GM19023 (cell line): ENCODE results near the gene CRYL1.
"Not testable (repeated sequence)": the region's sequence is repeated elsewhere in the genome, so short reads cannot be mapped to it uniquely, and the experiment has no call there.

Source experiments
- ATAC-seq: cut with Tn5 transposase; IDR thresholded peaks from one replicate; pipeline ENCODE4 v1.9.1; 2021; ENCODE audit warnings: mild to moderate bottlenecking, moderate library complexity; ENCODE audit not compliant: unreplicated experiment

CRYL1 gene

DNA sequence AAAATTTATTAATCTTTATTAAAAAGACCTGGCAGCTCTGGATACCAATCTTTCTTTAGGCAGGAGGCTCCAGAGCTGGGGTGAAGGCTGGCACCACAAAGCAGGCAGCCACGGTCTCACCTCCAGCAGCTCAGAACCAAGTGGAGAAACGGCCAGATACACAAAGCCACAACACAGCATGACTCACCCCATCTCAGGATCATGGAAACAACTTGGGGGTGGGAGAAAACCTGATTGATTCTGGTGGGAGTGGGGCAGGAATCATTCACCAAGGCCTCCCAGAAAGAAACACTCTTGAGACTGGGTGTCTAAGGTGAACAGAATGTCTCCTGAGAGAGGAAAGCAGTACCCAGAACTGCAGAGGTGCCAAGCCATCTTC lies 64.2 kb downstream of the CRYL1 start:
- no peak for ATAC-seq

GRCh38 chr13:20460761-20461160 lies 64.9 kb downstream of the CRYL1 start:
- ATAC-seq = no peak

- no peak for ATAC-seq
Observed at GRCh38 chr13:20457670-20458069, 68.0 kb downstream of the CRYL1 start.

DNA sequence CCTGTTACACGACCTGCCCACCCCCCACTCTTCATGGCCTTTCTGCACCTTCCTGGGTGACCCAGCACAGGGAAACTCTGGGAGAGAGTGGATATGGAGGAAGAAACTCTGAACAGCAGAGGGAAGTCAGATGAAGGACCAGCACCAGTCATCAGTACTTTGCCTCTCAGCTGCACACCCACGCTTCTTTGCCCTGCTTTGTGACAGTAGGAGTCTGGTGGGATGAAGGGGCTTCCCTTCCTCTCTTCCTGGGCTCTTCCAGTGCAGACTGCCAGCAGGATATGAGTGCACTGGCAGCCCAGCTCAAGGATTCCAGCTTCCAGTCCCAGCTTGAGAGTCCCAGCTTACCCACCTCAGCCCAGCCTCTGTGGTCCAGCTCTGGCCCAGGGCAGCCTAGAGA lies 68.9 kb downstream of the CRYL1 start:
- ATAC-seq = no peak

GRCh38 chr13:20451397-20451796 lies 74.3 kb downstream of the CRYL1 start:
- ATAC-seq = no peak

GRCh38 chr13:20448470-20448869 lies 77.2 kb downstream of the CRYL1 start:
- no peak for ATAC-seq

DNA sequence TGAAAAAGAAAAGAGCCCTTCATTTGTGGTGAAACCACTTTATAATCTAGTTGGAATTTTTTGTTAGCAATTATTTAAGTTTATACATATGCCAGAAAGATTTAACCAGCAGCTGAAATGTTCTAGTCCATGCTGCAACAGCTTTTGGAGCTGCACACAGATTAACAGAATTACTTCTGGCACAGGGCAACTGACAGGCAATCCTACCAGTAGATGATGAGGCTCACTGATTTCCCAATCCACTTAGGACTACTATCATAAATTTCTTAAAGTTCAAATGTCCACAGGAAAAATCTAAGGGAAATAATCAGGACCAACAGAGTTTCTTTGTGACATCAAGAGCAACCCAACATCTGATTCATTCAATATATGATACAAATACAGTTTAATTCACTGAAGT lies 78.8 kb downstream of the CRYL1 start:
- ATAC-seq = no peak

- no peak for ATAC-seq
Observed at GRCh38 chr13:20446405-20446804, 79.3 kb downstream of the CRYL1 start.

- no peak for ATAC-seq
Observed at GRCh38 chr13:20442798-20443381, 82.8 kb downstream of the CRYL1 start.

DNA sequence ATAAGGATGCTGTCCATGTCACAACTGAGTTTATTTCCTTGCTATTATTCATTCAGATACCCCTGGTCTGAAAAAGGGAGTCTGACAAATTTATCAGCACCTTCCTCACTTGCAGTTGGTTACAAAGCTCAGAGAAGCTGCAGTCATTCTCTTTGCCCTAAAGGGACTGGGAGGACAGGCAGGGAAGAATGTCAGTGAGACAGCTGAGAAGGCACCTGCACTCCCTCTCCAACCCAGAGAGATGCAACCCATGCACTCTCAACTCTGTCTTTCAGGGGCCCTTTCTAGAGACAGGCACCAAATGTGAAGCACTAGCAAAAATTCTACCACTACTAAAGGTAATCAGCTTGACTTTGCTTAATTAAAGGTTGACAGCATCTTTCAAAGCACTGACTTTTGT lies 83.3 kb downstream of the CRYL1 start:
- ATAC-seq = no peak

- no peak for ATAC-seq
Observed at GRCh38 chr13:20441879-20442278, 83.8 kb downstream of the CRYL1 start.

DNA sequence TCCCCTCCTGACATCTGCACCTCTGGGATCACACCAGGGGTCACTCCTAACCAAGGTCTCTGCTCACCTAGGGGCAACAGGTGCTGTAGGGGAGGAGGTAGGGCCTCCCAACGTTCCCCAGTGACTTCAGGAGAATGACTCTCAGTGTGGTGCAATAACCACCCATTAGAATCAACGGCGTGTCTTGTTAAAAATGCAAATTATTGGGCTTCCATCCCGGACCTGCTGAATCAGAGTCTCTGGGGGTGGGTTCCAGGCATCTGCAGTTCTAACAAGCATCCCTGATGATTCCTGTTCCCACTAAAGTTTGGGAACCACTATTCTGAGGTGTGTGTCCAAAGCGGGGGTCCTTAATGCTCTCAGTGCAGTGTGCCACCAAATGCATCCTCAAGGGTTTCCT lies 84.6 kb downstream of the CRYL1 start:
- ATAC-seq = no peak

- ATAC-seq = no peak
Observed at GRCh38 chr13:20439261-20439660, 86.4 kb downstream of the CRYL1 start.

DNA sequence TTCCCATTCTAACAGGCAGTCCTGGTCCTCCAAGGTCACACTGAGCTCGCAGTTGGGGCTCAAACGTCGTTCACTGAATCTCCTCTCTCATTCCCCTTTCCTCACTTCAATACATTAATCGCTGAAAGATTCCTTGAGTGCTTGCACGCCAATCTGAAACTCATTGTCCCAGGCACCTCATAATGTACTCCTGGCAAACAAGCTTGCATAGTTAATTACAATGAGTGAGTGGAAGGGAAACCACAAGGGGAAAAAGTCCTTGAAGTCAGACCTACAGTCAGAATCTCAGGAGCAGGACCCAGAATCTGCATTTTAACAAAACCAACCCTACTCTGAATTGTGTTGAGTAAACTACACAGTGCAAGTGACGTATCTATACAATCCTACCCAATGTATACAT lies 86.9 kb downstream of the CRYL1 start:
- ATAC-seq = no peak

GRCh38 chr13:20436505-20436904 lies 89.2 kb downstream of the CRYL1 start:
- no peak for ATAC-seq

- ATAC-seq = no peak
Observed at GRCh38 chr13:20435616-20436368, 89.9 kb downstream of the CRYL1 start.

DNA sequence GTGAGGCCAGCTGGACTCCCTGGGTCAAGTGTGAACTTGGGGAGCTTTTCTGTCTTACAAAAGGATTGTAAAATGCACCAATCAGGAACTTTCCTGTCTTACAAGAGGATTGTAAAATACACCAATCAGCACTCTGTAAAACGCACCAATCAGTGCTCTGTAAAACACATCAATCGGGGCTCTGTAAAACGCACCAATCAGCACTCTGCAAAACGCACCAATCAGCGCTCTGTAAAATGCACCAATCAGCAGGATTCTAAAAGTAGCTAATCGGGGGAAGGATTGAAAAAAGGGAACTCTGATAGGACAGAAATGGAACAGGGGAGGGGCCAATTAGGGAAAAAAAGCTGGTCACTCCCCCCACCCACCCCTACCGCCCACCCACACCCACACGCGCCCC lies 91.4 kb downstream of the CRYL1 start:
- ATAC-seq = not testable (repeated sequence)

GRCh38 chr13:20431687-20432384 lies 93.8 kb downstream of the CRYL1 start:
- no peak for ATAC-seq

DNA sequence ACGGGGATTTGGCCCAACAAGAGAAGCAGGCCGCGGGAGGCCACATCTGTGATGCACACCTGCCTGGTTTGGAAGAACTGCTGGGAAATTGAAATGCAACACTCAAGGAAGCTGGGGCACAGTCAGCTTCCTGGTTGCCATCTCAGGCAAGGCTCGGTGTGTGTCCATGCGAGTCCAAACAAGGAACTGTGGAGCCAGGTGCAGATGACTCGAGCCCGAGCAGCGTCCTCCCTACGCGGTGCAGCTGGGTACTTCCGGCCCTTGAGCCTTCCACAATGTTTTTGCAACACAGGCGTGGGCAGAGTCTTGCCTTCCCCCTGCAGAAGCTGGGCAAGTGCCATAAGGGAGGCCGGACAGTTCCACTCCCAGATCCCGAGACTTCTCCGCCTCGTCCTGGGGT lies 94.6 kb downstream of the CRYL1 start:
- no peak for ATAC-seq

DNA sequence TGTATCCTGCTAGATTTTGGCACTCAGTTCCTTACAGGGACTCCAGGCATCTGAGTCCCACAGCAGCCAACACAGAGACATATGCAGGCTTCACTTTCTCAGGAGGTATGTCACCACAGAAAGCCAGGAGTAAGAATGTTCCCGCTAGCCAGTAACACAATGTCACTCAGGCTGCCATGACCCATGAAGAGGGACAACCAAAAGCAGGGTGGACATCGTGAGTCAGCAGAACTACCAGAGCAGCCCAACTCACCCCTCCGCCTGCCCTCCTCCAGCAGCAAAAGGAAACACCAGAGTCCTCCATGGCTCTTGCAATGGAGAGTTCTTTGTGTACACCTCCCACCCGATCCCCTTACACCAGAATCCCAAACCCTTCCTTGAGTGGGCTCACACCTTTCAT lies 95.4 kb downstream of the CRYL1 start:
- ATAC-seq = no peak

- ATAC-seq = no peak
Observed at GRCh38 chr13:20429682-20430081, 96.0 kb downstream of the CRYL1 start.
